ENCODE data around the gene CUL4A.

The CUL4A gene

GRCh38 chr13:113182046-113182445, 27.4 kb upstream of the CUL4A start:
- DNase-seq = no peak

GRCh38 chr13:113183450-113184129, 25.8 kb upstream of the CUL4A start:
- DNase-seq = no peak

GRCh38 chr13:113184568-113185440, 24.6 kb upstream of the CUL4A start:
- no peak for DNase-seq

- no peak for DNase-seq
Observed at GRCh38 chr13:113186061-113186900, 23.1 kb upstream of the CUL4A start.

GRCh38 chr13:113187263-113187669, 22.1 kb upstream of the CUL4A start:
- DNase-seq = peak; percentile 58

- no peak for DNase-seq
Observed at GRCh38 chr13:113187883-113188665, 21.3 kb upstream of the CUL4A start.

GRCh38 chr13:113190181-113190580, 19.2 kb upstream of the CUL4A start:
- no peak for DNase-seq

GRCh38 chr13:113192279-113192678, 17.1 kb upstream of the CUL4A start:
- no peak for DNase-seq

- DNase-seq = no peak
Observed at GRCh38 chr13:113192902-113193301, 16.5 kb upstream of the CUL4A start.

GRCh38 chr13:113195360-113195759, 14.1 kb upstream of the CUL4A start:
- no peak for DNase-seq

- DNase-seq = no peak
Observed at GRCh38 chr13:113196970-113197737, 12.3 kb upstream of the CUL4A start.

GRCh38 chr13:113201815-113202214, 7.6 kb upstream of the CUL4A start:
- DNase-seq = no peak

- DNase-seq = no peak
Observed at GRCh38 chr13:113202912-113203311, 6.5 kb upstream of the CUL4A start.

GRCh38 chr13:113203507-113204377, 5.7 kb upstream of the CUL4A start:
- no peak for DNase-seq

GRCh38 chr13:113204378-113204734, 5.1 kb upstream of the CUL4A start:
- DNase-seq = no peak

GRCh38 chr13:113205428-113205931, 3.9 kb upstream of the CUL4A start:
- no peak for DNase-seq

- DNase-seq = no peak
Observed at GRCh38 chr13:113207460-113207859, 2.0 kb upstream of the CUL4A start.

GRCh38 chr13:113207890-113208420, 1.5 kb upstream of the CUL4A start:
- no peak for DNase-seq

GRCh38 chr13:113208421-113209335, 735 bp upstream of the CUL4A start, which contains the start of gene PCID2:
TSS of gene PCID2 (minus strand) at chr13:113208669. CDS start at chr13:113208634, 35 bp downstream.
- DNase-seq = peak; percentile 88

Data from stimulated activated CD4-positive, alpha-beta T cell treated with anti-CD3 and anti-CD28 coated beads, Interleukin-12 subunit alpha, Interleukin-12 subunit beta, amount 100 ng/mL, for 4 hours (primary cell).